Measurements from ENCODE around the gene FILIP1L.

The FILIP1L gene

GRCh38 chr3:100067589-100067988 lies 46.7 kb downstream of the FILIP1L start:
- TF ChIP-seq, protein P1, sequence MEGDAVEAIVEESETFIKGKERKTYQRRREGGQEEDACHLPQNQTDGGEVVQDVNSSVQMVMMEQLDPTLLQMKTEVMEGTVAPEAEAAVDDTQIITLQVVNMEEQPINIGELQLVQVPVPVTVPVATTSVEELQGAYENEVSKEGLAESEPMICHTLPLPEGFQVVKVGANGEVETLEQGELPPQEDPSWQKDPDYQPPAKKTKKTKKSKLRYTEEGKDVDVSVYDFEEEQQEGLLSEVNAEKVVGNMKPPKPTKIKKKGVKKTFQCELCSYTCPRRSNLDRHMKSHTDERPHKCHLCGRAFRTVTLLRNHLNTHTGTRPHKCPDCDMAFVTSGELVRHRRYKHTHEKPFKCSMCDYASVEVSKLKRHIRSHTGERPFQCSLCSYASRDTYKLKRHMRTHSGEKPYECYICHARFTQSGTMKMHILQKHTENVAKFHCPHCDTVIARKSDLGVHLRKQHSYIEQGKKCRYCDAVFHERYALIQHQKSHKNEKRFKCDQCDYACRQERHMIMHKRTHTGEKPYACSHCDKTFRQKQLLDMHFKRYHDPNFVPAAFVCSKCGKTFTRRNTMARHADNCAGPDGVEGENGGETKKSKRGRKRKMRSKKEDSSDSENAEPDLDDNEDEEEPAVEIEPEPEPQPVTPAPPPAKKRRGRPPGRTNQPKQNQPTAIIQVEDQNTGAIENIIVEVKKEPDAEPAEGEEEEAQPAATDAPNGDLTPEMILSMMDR (IDR thresholded peaks at IDR 0.05; ENCODE audit: low read depth, low read length) = no peak
- in situ Hi-C loops (cut with HindIII; ENCODE audit: low sequenced_read_pairs) = no loop called here
- DNase-seq (ENCODE audit: low read depth, low spot score) = no peak
- no peak overlapping the region for H3K4me3 ChIP-seq (ENCODE audit: low read depth, low read length)

- in situ Hi-C loops (cut with HindIII; ENCODE audit: low sequenced_read_pairs) = no loop called here
- TF ChIP-seq, protein P1 (IDR thresholded peaks at IDR 0.05; ENCODE audit: low read depth, low read length) = no peak
- H3K4me3 ChIP-seq (ENCODE audit: low read depth, low read length) = no peak overlapping the region
- DNase-seq (ENCODE audit: low read depth, low spot score) = no peak
These were observed 50.3 kb downstream of the FILIP1L start for GRCh38 chr3:100063929-100064461.

DNA sequence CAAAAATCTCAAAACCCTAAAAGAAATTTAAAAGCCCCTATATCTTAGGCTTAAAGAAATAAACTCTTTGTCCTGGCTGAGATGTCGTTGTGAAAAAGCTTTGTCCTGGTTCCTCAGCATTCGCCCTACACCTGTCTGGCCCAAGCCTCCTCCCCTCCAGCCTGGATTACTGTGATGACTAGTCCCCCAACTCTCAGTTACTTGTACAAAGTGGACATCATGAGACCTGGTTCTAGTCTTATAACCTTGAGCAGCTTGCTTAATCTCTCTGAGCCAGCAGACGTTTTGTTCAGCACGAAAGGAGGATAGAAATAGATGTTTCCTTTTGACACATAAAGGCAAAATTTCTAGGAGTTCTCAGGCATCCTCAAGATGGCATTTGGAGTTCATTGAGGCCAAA lies 51.6 kb downstream of the FILIP1L start:
- no peak for DNase-seq (ENCODE audit: low read depth, low spot score)
- in situ Hi-C loops (cut with HindIII; ENCODE audit: low sequenced_read_pairs) = no loop called here
- TF ChIP-seq, protein P1 (IDR thresholded peaks at IDR 0.05; ENCODE audit: low read depth, low read length) = no peak
- H3K4me3 ChIP-seq (ENCODE audit: low read depth, low read length) = no peak overlapping the region

GRCh38 chr3:100060685-100061484 lies 53.4 kb downstream of the FILIP1L start:
- TF ChIP-seq, protein P1 (IDR thresholded peaks at IDR 0.05; ENCODE audit: low read depth, low read length) = no peak
- no peak overlapping the region for H3K4me3 ChIP-seq (ENCODE audit: low read depth, low read length)
- in situ Hi-C loops (cut with HindIII; ENCODE audit: low sequenced_read_pairs) = no loop called here
- DNase-seq (ENCODE audit: low read depth, low spot score) = no peak

GRCh38 chr3:100059472-100059871 lies 54.8 kb downstream of the FILIP1L start:
- TF ChIP-seq, protein P1 (IDR thresholded peaks at IDR 0.05; ENCODE audit: low read depth, low read length) = no peak
- no peak for DNase-seq (ENCODE audit: low read depth, low spot score)
- in situ Hi-C loops (cut with HindIII; ENCODE audit: low sequenced_read_pairs) = no loop called here
- H3K4me3 ChIP-seq (ENCODE audit: low read depth, low read length) = no peak overlapping the region

- DNase-seq (ENCODE audit: low read depth, low spot score) = no peak
- in situ Hi-C loops (cut with HindIII; ENCODE audit: low sequenced_read_pairs) = no loop called here
- H3K4me3 ChIP-seq (ENCODE audit: low read depth, low read length) = no peak overlapping the region
- TF ChIP-seq, protein P1 (IDR thresholded peaks at IDR 0.05; ENCODE audit: low read depth, low read length) = no peak
These were observed 56.4 kb downstream of the FILIP1L start for GRCh38 chr3:100057716-100058575.
